Activated T-cell treated with anti-CD3 and anti-CD28 coated beads, Interleukin-2, amount 50 U/mL, for 48 hours (primary cell): ENCODE measurements around the gene SLC9A4.
A peak's percentile ranks its signal among the peaks of the same experiment; 100 is the strongest.

Experiments used
- DNase-seq, 2 experiments: peaks; one replicate each; pipeline ENCODE4 v3.0.0-alpha.2; 2020

SLC9A4 gene

GRCh38 chr2:102506743-102507142 lies 33.7 kb downstream of the SLC9A4 start:
- DNase-seq = no peak

- DNase-seq = no peak
These were observed 35.8 kb downstream of the SLC9A4 start for GRCh38 chr2:102508863-102509262.

DNA sequence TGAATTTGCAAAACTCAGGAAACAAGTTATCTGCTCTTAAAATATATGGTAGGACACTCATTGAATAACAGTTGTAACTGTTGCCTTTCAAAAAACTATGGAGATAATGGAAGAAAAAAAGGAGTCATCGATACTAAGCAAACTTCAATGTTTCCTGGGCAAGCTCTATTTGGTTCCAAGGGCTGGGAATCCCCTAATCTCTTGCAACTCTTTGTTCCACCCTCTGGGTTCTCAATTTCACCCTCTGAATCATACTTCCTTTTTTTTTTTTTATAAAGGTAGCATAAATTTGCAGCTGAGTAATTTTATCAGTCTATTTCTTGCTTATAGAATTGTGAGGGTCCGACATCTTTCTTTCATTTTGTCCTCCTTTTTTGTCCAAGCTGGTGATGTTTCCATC lies 36.7 kb downstream of the SLC9A4 start:
- no peak for DNase-seq

GRCh38 chr2:102510791-102511575 lies 38.0 kb downstream of the SLC9A4 start:
- no peak for DNase-seq

- no peak for DNase-seq
These were observed 39.1 kb downstream of the SLC9A4 start for GRCh38 chr2:102512161-102512560.

DNA sequence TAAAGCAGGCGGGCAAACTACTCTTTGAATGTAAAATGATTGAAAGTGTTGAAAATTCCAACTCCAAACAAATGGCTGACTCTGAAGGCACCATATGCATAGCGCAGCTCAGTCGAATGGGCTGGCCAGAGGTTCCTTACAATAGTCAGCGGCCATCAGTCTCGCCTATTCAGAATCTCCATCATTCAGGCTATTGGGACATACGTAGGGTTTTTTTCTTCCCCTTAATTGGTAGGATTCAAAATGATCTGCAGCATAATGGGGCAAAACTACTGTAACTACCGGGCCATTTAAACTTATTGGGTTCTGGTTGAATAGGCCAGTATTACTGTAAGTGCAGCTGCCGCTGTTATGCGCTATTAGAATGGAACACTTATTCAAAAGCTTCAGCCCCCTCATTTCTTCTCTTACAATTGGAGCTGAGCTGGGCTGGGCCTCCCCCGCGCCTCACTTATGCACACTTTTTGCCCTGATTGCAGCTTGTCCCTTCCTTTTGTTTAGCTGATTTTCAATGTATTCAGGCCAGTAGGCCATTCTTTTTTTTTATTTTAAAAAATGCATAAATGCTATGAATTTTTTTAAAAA lies 40.4 kb downstream of the SLC9A4 start:
- DNase-seq = no peak

DNA sequence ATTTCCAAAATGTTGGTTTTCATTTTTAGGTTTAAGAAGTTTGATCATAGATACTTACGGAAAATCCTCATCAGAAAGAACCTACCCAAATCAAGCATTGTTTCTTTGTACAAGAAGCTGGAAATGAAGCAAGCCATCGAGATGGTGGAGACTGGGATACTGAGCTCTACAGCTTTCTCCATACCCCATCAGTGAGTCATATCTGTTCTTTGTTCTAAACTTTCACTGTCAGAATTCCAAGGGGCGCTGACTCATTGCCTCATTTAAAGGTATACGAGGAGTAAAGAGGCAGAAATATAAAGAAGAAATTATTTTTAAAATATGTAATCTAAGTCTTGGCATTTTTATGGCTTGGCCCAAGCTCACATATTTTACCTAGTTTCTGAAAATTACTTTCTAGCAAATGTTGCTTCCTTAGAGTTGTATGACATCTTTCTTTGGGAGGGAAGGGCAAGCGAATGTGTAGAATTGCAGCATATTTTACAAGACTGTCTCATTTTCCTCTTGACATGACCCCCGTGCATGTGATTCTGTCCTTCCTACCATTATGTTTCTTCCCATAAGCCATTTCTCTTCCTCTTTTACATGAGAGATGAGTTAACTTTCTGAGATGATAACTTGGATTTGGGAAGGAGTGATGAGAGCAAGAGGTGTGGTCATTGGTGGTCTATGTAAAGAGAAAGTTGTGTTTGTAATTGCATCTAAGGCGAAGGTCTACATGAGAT lies 41.2 kb downstream of the SLC9A4 start:
- no peak for DNase-seq

DNA sequence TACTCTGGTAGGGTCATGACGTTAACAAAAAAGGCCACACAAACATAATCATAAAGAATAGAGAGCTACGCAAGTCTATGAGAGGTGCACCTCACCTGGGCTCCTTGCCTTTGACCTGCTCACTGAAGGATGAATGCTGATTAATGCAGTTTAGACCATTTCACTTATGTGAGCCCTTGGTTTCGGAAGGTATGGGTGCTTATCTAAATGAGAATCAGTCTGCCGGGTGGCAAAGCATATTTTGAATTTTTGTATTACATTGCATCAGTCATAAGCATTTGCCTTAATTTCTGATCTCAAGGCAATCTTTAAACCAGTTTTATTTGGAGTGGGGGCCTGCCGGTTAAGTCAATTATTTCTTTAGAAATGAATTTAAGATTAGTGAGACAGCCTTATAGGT lies 42.8 kb downstream of the SLC9A4 start:
- DNase-seq = no peak

GRCh38 chr2:102518170-102518569 lies 45.1 kb downstream of the SLC9A4 start:
- DNase-seq = no peak

- DNase-seq = peak in 1 of 2 experiments; percentile 28
These were observed 47.0 kb downstream of the SLC9A4 start for GRCh38 chr2:102520009-102520408.

GRCh38 chr2:102520801-102521200 lies 47.8 kb downstream of the SLC9A4 start:
- no peak for DNase-seq

DNA sequence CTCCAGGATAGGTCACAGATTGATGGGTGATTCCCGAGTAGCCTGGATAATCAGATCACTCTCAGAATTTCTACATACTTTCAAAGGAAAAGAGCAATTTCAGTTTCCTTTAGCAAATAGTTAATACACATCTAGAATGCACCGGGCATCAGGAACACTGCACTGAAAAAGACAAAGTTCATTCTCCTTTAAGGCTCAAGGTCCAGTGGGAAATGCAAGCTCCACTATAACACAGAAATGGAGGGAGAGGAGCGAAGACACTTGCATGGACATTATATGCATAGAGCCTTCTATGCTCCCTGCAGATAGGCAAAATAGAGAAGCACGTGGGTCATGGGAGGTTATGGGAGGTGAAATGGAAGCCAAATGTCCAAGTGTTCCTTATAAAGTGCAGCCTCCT lies 49.1 kb downstream of the SLC9A4 start:
- DNase-seq = no peak

GRCh38 chr2:102522890-102523289 lies 49.9 kb downstream of the SLC9A4 start:
- DNase-seq = no peak

GRCh38 chr2:102523651-102524050 lies 50.6 kb downstream of the SLC9A4 start:
- no peak for DNase-seq

DNA sequence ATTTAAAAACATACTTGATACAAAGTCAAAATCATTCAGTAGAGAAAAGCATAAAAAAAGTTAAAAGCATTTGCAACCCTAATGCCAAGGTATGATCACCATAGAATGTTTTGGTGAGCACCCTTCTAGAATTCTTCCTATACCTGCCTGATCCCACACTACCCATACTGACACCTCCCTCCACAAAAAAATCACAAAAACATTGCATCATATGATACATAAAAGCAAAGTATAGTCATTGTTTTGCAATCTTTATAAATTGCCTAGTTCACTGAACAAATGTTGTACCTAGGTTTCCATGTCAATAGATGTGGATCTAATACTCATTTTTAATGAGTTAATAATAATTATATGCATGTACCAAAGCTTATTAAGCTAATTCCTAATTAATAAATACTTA lies 54.1 kb downstream of the SLC9A4 start:
- DNase-seq = no peak

DNA sequence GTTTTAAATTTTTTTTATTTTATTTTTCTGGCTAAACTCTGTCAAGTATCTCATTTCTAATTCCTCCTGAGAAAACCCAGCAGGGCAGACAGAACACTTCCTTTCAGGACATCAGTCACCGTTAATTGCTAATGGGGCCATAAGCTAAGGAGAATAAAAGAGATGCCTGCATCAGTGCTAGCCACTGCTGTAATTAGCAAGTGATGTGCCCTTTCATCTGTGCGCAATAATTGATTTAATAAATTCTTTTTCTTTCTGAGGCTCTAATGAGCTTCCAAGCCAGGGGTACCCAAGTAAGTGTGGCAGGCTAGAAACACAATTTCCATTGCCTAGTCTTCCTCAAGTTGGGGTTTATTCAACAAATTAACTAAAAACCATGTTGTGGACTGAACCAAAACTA lies 65.5 kb downstream of the SLC9A4 start:
- no peak for DNase-seq

DNA sequence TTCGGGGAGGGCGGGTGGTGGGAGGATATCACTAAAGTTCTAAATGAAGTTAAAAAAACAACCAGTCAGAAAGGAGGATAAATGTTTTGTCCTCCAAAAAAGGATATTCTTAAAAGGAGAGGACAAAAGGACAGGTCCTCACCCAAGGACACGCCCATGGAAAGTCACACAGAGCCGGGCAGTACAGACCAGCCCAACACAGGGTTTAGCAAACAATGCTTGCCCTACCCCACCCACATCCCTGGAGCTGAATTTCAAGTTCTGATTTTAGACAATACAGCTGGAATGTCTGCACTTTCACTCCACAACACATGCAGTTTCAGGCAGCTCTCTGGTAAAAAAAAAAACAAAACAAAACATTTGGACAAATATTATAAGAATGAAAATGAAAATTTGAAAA lies 67.9 kb downstream of the SLC9A4 start:
- no peak for DNase-seq

- DNase-seq = no peak
These were observed 71.2 kb downstream of the SLC9A4 start for GRCh38 chr2:102544182-102544581.

DNA sequence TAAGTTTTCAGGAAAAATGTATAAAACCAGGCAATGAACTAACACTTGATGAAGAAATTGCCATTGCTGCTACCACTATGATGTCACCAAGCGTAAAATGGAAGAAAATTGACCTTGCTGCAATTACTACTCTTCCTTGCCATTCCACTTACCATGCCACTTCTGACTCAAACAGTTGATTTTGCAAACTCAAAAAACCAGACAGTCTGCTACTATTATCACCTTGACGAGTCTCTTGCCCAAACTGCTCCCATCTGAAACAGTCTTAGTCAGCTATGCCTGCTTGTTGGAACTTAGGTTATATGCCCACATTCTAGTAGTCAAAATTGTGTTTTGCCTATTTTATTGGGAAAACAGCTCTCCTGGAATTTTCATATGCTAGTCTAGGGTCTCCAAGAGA lies 74.4 kb downstream of the SLC9A4 start:
- DNase-seq = no peak

GRCh38 chr2:102549027-102549426 lies 76.0 kb downstream of the SLC9A4 start:
- no peak for DNase-seq

GRCh38 chr2:102550151-102550550 lies 77.1 kb downstream of the SLC9A4 start:
- DNase-seq = no peak

DNA sequence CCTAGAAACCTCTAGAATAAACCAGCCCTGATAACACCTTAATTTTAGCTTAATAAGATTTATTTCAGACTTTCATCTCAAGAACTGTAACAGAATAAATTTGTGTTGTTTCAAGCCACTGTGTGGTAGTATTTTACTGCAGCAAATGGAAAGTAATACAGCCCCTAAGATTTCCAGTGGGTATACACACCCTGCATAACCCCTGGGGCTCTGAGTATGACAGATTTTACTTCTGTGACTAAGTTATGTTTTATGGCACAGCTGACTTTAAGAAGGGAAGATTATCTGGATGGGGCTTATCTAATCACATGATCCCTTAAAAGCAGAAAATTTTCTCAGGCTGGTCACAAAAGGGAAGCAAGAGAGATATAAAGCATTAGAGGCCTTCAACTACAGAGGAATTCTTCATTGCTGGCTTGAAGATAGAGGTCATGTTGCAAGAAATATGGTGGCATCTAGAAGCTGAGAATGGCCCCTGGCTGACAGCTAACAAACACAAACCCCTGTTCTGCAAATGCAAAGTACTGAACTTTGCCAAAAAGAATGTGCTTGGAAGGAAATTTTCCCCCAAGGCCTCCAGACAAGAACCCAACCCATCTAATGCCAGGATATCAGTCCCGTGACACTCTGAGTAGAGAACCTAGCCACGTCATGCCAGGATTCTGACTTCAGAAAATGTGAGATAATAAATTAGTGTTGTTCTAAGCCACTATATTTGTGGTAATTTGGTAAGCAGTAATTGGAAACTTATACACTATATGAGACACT lies 78.5 kb downstream of the SLC9A4 start:
- no peak for DNase-seq

DNA sequence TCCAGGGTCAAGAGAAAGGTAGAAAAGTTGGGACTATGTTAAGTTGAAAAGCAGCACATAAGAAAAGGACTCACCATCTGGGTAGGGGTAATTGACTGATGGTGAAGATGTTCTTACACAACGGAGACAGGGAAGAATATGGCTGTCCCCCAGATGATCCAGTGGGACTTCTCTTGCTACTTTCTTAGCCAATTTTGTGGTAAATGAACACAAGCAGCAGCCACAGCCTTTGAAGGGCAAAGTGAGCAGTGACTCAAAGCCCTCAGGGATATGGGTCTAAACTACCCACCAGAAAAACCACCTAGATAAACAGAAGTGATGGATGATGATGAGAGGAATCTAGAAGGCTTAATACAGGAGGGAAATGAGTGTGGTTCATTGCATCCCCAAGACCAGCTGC lies 80.6 kb downstream of the SLC9A4 start:
- DNase-seq = no peak
